ENCODE measurements around the gene CPT2.

Gene CPT2

DNA sequence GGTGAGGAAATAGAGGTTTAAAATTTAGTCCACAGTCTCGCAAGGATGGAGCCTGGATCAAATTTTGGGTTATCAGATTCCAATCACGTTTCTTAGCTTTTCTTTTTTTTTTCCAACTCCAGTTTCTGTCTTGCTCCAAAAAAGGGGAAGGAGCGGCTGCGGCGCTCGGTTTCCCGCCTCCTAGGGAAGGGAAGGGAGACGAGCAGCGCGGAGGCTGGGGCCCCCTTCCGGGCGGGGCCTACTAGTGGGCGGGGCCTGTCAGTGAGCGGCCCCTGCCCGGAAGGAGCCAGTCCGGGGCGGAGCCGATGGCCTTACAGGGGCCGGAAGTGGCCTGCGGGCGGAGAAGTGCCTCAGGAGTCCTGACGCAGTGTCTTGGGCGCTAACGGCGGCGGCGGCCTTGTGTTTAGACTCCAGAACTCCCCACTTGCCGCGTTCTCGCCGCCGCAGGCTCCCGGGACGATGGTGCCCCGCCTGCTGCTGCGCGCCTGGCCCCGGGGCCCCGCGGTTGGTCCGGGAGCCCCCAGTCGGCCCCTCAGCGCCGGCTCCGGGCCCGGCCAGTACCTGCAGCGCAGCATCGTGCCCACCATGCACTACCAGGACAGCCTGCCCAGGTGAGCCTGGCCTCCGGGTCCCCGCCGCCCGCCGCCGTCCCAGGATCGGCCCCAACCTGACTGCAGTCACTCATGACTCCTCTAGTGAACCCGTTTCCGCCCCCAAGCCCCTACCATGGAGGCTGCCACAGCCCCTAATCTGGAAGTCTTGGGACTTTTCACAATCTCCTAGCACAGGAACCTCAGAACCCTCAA lies at the start of gene CPT2:
Gene CPT2, plus strand, starts transcription at position 340 of the 806 bp plus-strand sequence. Its CDS starts 120 bp downstream, at position 460.
- no peak for FAIRE-seq

DNA sequence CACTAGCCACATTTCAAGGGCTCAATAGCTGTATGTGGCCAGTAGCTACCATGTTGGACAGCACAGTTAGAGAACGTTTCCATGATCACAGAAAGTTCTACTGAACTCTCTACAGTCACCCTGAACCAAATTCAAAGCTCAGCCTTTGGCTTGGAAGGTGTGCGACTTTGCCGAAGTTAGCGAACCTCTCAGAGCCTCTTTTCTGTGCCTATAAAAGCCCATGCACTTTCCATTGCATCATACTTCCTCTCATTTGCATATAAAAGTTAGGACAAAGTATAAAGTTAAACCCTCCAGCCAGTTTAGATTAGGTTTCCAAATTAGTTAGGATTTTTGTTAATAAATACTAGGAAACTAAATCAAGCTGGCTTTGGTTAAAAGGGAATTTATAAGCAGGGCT lies 49.5 kb upstream of the CPT2 start:
- FAIRE-seq, result no peak

DNA sequence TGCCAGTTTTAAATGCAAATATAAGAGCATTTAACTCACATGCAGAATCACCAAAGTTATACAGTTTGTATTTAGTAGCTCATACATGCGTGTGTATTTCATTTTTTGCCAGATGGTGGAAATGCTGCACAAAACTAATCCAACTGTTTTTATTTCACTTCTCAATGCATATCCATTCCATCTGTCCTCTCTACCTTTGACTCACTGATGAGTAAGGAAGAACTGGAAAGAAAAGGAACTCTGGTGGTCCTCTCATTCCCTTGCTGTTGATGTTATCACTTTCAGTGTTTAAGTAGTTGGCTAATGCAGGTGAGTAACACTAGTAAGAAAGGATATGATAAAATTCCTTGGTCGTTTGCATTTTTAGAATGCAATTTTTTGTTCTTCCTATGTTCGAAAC lies 48.5 kb upstream of the CPT2 start:
- no peak for FAIRE-seq

DNA sequence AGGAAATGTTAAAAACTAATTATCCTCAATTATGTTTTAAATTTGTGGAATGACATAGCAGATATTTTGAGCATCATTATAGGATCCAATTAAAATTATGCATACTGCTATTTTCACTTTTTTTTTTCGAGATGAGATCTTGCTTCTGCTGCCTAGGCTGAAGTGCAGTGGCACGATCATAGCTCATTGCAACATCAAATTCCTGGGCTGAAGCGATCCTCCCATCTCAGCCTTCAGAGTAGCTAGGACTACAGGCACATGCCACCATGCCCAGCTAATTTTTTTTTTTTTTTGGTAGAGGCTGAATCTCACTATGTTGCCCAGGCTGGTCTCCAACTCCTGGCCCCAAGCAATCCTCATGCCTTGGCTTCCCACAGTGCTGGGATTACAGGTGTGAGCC lies 42.9 kb upstream of the CPT2 start:
- no peak for FAIRE-seq

DNA sequence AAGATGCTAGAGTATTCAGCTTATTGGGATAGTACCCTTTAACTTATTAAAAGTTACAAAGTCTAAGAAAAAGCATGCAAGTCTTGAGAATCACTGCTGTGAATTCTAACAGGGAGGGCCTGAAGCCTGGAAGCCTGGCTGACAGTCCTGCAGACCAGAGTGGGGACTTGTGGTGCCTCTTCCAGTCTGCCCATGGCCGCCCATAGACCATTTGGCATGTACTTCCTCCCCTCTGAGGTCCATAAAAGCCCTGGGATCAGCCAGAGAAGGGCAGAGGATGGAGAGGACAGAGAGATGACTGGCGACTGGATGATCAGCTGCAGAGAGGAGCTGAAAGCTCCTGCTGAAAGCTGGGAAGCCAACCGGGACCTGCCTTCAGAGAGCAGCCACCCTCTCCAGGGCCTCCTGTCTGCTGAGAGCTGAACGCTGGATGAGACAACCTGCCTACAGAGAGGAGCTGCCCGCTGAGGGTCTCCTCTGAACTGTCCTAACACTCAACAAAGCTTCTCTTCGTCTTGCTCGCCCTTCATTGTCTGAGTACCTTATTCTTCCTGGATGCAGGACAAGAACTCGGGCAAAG lies 41.7 kb upstream of the CPT2 start:
- FAIRE-seq, result no peak

DNA sequence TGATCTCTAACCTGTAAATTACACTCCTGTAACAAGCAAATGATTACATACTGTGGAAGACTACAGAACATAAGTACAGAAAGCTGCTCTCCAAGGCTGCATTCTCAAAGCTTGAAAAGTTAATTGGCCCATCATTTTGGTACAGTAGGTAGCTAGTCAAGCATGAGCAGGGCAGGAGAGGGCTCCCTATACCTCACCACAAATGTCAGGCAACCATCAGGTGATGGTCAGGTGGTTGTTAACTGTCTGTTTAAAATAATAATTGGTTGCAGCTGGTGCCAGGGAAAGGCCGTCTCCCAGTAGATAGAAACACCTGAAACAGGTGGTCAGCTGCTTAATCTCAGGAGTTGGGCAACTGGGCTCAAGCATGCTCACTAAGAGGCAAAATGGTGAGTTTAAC lies 41.1 kb upstream of the CPT2 start:
- no peak for FAIRE-seq

DNA sequence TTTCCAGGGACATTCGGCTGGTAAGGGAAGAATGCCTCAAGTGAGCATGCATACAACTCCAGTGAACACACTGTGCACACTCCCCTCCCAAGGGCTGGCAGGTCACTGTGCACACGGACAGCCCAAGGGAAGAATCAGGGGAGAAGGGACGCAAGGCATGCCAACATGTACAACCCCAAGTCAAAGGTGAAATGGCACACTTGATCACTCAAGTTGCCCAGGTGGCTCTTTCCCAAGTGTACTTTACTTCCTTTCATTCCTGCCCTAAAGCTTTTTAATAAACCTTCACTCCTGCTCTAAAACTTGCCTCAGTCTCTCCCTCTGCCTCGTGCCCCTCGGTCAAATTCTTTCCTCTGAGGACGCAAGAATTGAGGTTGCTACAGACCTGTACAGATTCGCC lies 40.7 kb upstream of the CPT2 start:
- FAIRE-seq, result no peak

DNA sequence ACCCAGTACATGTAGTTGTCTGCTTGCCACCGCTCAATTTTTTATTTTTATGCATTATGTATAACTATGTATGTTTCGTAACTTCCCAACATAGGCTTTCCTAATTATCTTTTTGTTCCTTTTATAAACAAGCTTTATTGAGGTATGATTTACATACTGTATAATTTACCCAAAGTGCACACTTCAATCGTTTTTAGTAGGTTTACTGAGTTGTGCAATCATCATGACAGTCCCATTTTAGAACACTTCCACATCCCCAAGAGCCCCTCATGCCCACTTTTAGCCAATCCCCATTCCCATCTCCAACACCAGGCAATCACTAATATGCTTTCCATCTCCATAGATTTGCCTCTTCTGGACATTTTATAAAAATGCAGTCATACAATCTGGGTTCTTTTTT lies 39.8 kb upstream of the CPT2 start:
- no peak for FAIRE-seq

DNA sequence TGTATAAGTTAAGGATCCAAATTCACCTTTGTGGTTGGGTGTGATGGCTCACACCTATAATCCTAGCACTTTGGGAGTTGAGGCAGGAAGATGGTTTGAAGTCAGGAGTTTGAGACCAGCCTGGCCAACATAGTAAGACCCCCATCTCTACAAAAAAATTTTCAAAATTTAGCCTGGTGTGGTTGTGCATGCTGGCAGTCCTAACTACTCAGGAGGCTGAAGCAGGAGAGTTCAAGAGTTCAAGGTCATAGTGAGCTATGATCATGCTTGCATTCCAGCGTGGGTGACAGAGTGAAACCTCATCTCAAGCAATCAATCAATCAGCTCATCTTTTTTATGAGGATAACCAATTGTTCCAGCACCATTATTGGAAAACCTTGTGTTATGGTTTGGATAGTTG lies 37.7 kb upstream of the CPT2 start:
- FAIRE-seq, result no peak

DNA sequence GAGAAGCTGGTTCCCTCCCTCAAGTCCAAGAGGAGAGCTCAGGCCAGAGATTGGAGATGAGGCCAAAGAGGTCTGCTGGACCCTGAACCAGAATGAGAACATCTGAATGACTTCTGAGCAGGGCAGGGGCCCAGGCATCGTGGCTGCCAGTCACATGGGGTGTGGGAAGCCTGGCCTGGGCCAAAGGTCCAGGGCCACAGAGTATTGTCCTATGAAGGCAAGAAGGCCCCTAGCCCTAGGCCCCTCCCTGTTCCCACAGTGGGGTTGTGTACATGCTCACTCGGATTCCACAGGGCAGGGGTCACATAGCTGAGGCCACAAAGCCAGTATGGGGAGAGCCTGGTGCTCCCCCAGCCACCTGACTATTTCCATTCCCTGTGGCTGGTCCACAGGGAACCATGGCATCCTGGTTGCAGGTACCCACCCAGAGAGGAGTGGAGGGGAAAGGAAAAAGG lies 35.7 kb upstream of the CPT2 start:
- no peak for FAIRE-seq

DNA sequence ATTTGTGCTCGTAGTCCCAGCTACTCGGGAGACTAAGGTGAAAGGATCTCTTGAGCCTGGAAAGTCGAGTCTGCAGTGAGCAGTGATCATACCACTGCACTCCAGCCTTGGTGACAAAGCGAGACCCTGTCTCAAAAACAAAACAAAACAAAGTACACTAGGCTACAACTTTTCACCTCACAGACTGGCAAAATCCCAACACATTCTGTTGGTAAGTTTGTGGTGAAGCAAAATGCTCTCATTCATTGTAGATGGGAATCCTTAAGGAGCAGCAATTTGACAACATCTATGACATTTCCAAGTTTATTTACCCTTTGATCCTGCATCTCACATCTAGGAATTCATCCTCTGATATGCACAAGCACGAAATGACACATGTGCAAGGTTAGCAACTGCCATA lies 34.0 kb upstream of the CPT2 start:
- no peak for FAIRE-seq

DNA sequence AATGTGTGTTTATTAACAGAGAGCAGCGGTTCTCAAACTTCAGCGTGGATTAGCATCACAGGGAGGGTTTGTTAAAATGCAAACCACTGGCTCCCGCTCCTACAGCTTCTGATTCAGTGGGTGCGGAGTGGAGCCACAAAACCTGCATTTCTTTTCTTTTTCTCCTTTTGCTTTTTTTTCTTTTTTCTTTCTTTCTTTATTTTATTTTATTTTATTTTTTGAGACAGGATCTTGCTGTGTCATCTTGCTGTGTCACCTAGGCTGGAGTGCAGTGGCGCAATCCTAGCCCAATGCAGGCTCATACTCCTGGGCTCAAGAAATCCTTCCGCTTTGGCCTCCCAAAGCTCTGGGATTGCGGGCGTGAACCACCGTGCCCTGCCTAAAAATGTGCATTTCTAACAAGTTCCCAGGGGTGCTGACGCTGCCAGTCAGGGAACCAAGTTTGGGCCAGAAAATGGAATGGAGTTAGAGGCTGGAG lies 33.3 kb upstream of the CPT2 start:
- FAIRE-seq, result no peak

DNA sequence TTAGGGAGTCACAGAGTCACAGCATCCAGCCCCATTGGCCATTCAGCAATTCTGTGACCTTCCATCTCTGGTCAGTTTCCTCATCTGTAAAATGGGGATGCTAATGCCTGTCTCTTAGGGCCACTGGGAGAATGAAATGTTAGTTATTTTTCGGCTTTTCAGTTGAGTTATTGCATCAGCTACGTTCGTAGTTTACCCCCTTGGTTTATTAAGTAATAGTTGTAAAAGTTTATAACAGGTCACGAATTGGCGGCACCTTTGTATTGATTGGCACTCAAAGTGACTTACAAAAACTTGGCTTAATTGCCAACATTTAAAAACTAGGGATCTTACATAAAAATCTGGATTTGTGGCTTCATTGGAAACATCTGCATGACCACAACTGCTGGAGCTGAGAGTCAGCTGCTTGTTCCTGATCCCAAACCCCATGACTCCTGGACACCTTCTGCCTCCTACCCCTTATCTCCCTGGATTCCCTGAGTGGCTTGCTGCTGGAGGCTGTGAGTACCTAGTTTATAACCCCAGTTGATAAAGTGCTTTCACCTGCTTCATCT lies 31.1 kb upstream of the CPT2 start:
- FAIRE-seq, result no peak

DNA sequence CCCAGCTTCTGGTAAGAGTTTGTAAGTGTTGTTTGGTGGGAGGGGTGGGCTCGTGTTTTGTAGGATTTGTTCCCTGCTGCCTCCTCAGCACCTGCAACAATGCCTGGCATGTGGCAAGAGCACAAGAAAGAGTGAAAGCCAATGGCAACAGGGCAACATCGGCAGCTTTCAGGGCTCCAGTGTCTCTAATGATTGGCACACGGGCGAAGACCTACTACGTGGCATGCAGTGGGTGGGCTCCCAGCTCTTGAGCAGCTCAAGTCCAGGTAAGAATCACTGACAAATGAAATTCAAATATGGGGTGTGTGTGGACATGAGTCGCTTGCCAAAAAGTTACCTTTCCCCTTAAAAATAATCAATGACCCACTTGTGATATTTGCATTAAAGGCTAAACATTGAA lies 30.3 kb upstream of the CPT2 start:
- FAIRE-seq, result no peak

DNA sequence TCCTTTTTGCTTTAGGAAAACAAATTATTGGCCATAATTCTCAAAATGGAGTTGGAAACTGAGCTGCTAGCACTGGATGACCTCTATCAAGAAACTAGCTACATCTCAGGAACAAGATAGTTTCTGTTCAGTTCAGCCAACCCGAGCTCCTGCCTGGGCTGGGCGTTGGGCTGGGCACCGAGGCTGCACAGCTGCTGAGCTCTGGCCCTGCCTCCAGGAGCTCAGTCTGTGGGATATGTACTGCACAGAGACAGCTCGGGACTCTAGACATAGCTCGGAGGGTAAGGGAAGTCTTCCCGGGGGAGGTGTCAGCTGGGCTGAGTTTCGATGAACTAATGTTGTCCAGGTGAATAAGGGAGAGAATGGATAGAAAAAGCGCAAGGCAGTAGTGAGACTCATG lies 29.7 kb upstream of the CPT2 start:
- no peak for FAIRE-seq

DNA sequence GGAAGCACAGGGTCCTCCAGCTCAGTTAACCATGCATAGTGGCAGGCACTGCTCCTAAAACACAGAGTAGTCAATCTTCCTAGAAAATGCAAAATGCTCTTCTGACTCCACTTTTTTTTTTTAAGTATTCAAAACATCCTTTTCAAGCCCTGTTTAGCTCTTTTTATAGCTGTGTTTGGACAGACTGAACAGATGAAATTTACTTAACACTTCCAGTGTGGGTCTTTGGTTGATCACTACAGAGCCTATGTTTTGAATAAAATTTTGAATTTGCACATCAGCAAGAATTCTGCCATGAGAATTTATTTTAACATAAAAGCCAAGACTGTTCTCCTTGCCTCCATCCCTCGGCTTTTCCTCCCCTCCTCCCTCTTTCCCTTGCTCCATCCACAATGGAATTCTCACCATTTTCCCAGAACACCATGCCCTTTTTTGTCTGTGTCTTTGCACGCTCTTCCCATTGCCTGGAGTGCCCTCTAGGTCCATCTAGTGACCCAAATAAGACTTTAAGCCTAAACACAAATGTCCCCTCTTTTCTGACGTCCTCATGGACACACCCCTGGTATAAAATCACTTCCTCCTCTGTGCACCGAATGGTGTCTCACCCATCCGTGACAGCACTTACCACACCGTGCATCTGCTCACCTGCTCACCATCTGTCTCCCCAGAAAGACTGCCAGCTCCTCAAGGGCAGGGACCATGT lies 24.0 kb upstream of the CPT2 start:
- FAIRE-seq, result no peak

DNA sequence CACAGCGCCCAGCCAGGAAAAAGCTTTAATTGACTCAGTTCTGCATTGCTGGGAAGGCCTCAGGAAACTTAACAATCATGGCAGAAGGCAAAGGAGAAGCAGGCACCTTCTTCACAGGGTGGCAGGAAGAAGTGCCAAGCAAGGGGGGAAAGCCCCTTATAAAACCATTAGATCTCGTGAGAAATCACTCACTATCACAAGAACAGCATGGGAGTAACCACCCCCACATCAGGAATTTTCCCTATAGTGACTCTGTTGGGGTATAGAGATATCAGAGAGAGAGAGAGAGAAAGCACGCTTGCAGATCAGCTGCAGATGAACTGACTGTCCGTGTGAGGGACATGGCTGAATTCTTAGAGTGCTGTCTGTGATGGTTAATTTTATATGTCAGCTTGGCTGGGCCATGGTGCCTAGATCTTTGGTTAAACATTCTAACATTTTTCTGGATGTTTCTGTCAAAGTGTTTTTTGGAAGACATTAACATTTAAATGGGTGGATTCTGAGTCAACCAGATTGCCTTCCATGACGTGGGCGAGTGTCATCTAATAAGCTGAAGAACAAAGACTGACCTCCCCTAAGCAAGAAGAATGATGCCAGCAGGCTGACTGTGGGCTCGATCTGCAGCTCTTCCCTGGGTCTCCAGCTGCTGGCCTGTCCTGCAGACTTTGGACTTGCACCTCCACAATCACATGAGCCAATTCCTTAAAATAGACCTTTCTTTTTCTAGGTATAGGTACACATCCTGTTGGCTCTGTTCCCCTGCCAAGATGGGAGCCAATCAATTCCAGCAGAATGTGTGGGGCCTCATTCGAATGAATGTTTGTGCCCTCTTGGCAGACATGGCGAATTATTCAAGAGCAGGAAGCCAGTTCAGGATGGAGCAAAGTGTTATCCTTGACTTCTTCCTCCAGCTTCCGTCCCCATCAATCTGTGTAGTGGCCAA lies 21.4 kb upstream of the CPT2 start:
- no peak for FAIRE-seq

DNA sequence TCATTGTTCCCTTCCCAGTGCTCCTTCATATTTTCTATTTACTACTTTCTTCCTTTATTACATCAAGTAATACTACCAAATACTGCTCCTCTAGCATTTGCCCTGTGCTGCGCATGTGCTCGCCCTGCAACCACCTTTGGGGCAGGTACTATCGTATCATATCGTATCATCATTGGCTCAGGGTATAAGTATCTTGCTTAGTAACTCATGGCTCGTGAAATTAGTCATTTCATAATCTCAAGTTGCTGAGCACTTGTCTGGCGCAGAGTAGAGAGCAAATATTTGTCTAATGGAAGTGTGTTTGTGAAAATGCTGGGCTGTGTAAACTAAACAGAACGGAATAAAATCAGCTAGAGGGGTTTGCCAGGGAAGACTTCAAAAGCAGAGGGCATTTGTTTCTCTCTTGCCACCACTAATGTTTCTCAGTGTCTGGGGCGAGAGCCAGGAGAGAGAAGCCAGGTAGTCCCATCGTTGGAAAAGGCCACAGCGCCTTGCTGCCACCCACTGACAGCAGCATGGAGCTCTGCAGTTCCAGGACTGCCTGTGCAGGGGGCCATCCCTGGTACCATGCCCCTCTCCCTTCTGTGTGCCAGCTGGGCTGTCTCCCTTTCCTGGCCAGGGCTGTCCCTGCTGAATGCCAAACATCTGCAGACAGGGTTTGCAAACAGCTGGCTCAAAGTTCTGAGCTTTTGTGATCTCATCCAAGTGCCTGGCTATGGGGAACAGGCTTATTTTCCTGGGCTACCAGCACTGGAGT lies 20.0 kb upstream of the CPT2 start:
- peak; percentile 97 for FAIRE-seq

DNA sequence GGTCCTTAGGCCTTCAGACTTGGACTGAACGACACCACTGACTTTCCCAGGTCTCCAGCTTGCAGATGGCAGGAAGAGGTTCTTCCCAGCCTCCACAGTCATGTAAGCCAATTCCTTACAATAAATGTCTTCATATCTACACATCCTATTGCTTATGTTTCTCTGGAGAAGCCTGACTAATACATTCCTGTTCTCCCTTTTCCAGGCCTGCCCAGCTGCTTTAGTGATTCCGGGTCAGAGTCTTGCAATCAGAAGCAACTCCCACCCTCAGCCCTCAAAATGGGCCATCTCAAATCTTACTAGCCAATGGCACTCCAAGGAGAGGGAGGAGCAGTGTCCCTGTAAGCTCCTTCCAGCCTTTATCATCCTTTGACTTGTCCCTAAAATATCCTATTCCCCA lies 16.4 kb upstream of the CPT2 start:
- FAIRE-seq, result no peak

DNA sequence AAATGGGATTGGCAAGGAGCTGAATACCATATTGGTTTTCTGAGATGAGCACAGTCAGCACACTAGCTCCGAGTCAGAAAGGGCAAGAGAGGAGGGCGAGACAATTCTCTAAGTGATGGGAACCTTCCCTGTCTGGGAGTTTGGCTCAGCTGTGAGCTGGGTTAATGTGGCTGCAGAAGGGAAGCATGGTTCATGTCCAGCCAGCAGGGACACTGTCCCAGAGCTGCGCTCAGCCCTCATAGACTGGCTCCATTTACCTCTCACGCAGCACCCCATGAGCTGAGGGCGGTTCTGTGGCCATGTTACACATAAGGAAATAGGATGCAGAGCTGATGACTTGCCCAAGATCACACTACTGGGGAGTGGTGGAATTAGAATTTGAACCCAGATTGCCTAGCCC lies 15.7 kb upstream of the CPT2 start:
- no peak for FAIRE-seq

DNA sequence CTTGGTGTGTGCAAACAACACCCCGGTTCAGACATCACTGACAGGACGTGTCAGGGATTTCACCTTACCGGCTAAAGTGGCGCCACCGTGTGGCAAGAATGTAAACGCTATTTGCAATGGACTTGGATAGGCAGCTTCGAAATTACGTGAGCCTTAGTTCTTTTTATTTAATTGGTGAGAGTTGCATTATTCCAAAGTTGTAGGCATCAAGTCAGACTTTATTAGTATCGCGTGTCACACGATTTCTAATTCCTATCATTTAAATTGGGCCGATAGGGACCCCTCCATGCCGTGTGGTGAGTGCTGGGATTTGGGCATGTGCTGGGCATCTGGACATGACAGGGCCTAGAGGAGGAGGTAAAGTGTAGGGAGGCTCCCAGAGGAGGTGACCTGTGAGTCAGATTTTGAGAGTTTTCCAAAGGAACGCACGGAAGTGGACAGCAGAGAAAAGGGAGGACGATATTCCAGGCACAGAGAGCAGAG lies 14.5 kb upstream of the CPT2 start:
- peak; percentile 84 for FAIRE-seq

DNA sequence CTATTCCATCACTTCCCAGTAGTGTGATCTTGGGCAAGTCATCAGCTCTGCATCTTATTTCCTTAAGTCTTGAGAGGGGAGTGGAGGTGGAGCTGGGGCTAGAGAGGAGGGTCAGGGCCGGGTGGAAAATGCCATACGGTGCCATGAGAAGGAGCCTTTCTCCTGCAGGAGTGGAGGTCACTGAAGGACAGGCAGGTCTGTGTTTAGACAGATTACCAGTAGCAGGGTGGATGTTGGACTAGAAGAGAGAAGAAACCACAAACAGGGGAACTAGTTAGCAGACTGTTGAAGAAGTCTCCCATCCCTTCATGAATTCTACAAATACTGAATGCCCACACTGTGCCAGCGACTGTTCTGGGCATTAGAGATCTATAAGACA lies 13.9 kb upstream of the CPT2 start:
- FAIRE-seq, result no peak

Data from islet of Langerhans (tissue), 1 donor.